Measurements from ENCODE around the gene SNTG2. TPM values are rescaled to one million over a fixed set of nuclear protein-coding genes. Genes with fewer than 3 reads are reported as not detected.

SNTG2 gene
- total RNA-seq, 2 donors from 2014 or later: 4.1 to 11.9 TPM

GRCh38 chr2:1306014-1306686 is 355.5 kb downstream of the SNTG2 start:
- peak; percentile 24 for DNase-seq
- no peaks in the 10 kb centered on the region for H3K4me1 ChIP-seq (ENCODE audit: control insufficient read depth, insufficient read depth, low read length)
- WGBS, 2 experiments (ENCODE audit: insufficient coverage in 1 of 2, insufficient read length in 1 of 2): 76 to 92% methylated on average over 6 to 13 of the region's 13 CpGs

GRCh38 chr2:1306687-1307516 is 356.3 kb downstream of the SNTG2 start:
- no peak for DNase-seq
- 90 to 91% methylated on average over 7 to 17 of the region's 17 CpGs for WGBS, 2 experiments (ENCODE audit: insufficient coverage in 1 of 2, insufficient read length in 1 of 2)
- Histone ChIP-seq H3K9me3 (ENCODE audit: control insufficient read depth, low read length) (no peaks in the 10 kb centered on the region), H3K9ac (ENCODE audit: extremely low read depth, low read length, poor library complexity, severe bottlenecking) (no peak overlapping the region), H3K36me3 (ENCODE audit: control insufficient read depth, insufficient read depth, low read length) (no peaks in the 10 kb centered on the region), H3K4me1 (ENCODE audit: control insufficient read depth, insufficient read depth, low read length) (no peaks in the 10 kb centered on the region), H3K27ac (ENCODE audit: low read depth, low read length) (no peak overlapping the region), H3K27me3 (ENCODE audit: control insufficient read depth, insufficient read depth, low read length, poor library complexity, severe bottlenecking) (no peaks in the 10 kb centered on the region), H3K4me3 (ENCODE audit: low read length) (no peak overlapping the region)
- H3K27ac Mint-ChIP-seq: no peak overlapping the region
- H3K36me3 Mint-ChIP-seq (ENCODE audit: low read depth): no peaks in the 10 kb centered on the region
- H3K4me3 Mint-ChIP-seq: no peak overlapping the region
- H3K9me3 Mint-ChIP-seq: no peaks in the 10 kb centered on the region
- H3K27me3 Mint-ChIP-seq (ENCODE audit: insufficient read depth): no peaks in the 10 kb centered on the region
- H3K4me1 Mint-ChIP-seq: no peaks in the 10 kb centered on the region
- no peak for TF ChIP-seq CTCF (conservative IDR thresholded peaks at IDR 0.05)

More at GRCh38 chr2:1306014-1306686, 355.5 kb downstream of the SNTG2 start:
- no peak for TF ChIP-seq CTCF (conservative IDR thresholded peaks at IDR 0.05)
- no peaks in the 10 kb centered on the region for H3K4me1 Mint-ChIP-seq
- Histone ChIP-seq H3K27me3 (ENCODE audit: control insufficient read depth, insufficient read depth, low read length, poor library complexity, severe bottlenecking) (no peaks in the 10 kb centered on the region), H3K27ac (ENCODE audit: low read depth, low read length) (peak overlapping the region; percentile 52), H3K36me3 (ENCODE audit: control insufficient read depth, insufficient read depth, low read length) (no peaks in the 10 kb centered on the region), H3K9ac (ENCODE audit: extremely low read depth, low read length, poor library complexity, severe bottlenecking) (no peak overlapping the region), H3K4me3 (ENCODE audit: low read length) (no peak overlapping the region), H3K9me3 (ENCODE audit: control insufficient read depth, low read length) (no peaks in the 10 kb centered on the region)
- no peaks in the 10 kb centered on the region for H3K27me3 Mint-ChIP-seq (ENCODE audit: insufficient read depth)
- H3K36me3 Mint-ChIP-seq (ENCODE audit: low read depth): no peaks in the 10 kb centered on the region
- H3K27ac Mint-ChIP-seq: no peak overlapping the region
- H3K9me3 Mint-ChIP-seq: no peaks in the 10 kb centered on the region
- H3K4me3 Mint-ChIP-seq: no peak overlapping the region

GRCh38 chr2:1307670-1308069 is 357.0 kb downstream of the SNTG2 start:
- Mint-ChIP-seq H3K4me1 (no peaks in the 10 kb centered on the region), H3K27ac (no peak overlapping the region), H3K36me3 (ENCODE audit: low read depth) (no peaks in the 10 kb centered on the region), H3K4me3 (no peak overlapping the region), H3K27me3 (ENCODE audit: insufficient read depth) (no peaks in the 10 kb centered on the region), H3K9me3 (no peaks in the 10 kb centered on the region)
- Histone ChIP-seq H3K36me3 (ENCODE audit: control insufficient read depth, insufficient read depth, low read length) (no peaks in the 10 kb centered on the region), H3K27ac (ENCODE audit: low read depth, low read length) (no peak overlapping the region), H3K27me3 (ENCODE audit: control insufficient read depth, insufficient read depth, low read length, poor library complexity, severe bottlenecking) (no peaks in the 10 kb centered on the region), H3K9me3 (ENCODE audit: control insufficient read depth, low read length) (no peaks in the 10 kb centered on the region), H3K4me3 (ENCODE audit: low read length) (no peak overlapping the region), H3K4me1 (ENCODE audit: control insufficient read depth, insufficient read depth, low read length) (no peaks in the 10 kb centered on the region), H3K9ac (ENCODE audit: extremely low read depth, low read length, poor library complexity, severe bottlenecking) (no peak overlapping the region)
- WGBS, 2 experiments (ENCODE audit: insufficient coverage in 1 of 2, insufficient read length in 1 of 2): 91 to 92% methylated on average over 6 to 23 of the region's 23 CpGs
- TF ChIP-seq CTCF (conservative IDR thresholded peaks at IDR 0.05): no peak
- DNase-seq: no peak

Data from endodermal cell (in vitro differentiated cells).